GM21526 (cell line): Measurements from ENCODE around the gene PPP1R13B.
A peak's percentile ranks its signal among the peaks of the same experiment; 100 is the strongest.

Experiments
- ATAC-seq: cut with Tn5 transposase; IDR thresholded peaks from one replicate; pipeline ENCODE4 v1.9.1; 2021; ENCODE audit warnings: moderate library complexity; ENCODE audit not compliant: unreplicated experiment, low FRiP score

The PPP1R13B gene

GRCh38 chr14:103880348-103881267 is 33.2 kb upstream of the PPP1R13B start:
- no peak for ATAC-seq

GRCh38 chr14:103879570-103880347 is 32.4 kb upstream of the PPP1R13B start:
- no peak for ATAC-seq

GRCh38 chr14:103879118-103879569 is 31.8 kb upstream of the PPP1R13B start:
- ATAC-seq, result no peak

GRCh38 chr14:103878180-103878579 is 30.8 kb upstream of the PPP1R13B start:
- ATAC-seq, result no peak

GRCh38 chr14:103875010-103875409 is 27.6 kb upstream of the PPP1R13B start:
- ATAC-seq, result no peak

- no peak for ATAC-seq
These were observed 25.2 kb upstream of the PPP1R13B start for GRCh38 chr14:103872481-103873113.

GRCh38 chr14:103871596-103872480 is 24.5 kb upstream of the PPP1R13B start:
- ATAC-seq, result peak; percentile 71

- ATAC-seq, result no peak
These were observed 23.7 kb upstream of the PPP1R13B start for GRCh38 chr14:103870891-103871595.

GRCh38 chr14:103870144-103870876 is 22.9 kb upstream of the PPP1R13B start:
- no peak for ATAC-seq

GRCh38 chr14:103869406-103870143 is 22.2 kb upstream of the PPP1R13B start:
- ATAC-seq, result no peak

GRCh38 chr14:103868242-103868897 is 21.0 kb upstream of the PPP1R13B start:
- ATAC-seq, result no peak

- no peak for ATAC-seq
These were observed 20.2 kb upstream of the PPP1R13B start for GRCh38 chr14:103867523-103867953.

- no peak for ATAC-seq
These were observed 19.6 kb upstream of the PPP1R13B start for GRCh38 chr14:103867020-103867419.

GRCh38 chr14:103863245-103863644 is 15.9 kb upstream of the PPP1R13B start:
- ATAC-seq, result no peak

- ATAC-seq, result no peak
These were observed 15.0 kb upstream of the PPP1R13B start for GRCh38 chr14:103862393-103862782.

GRCh38 chr14:103861413-103862392 is 14.3 kb upstream of the PPP1R13B start:
- ATAC-seq, result no peak
